DMS153 (cell line): ENCODE measurements around the gene PI4K2B.
"Not testable (repeated sequence)": the region's sequence is repeated elsewhere in the genome, so short reads cannot be mapped to it uniquely, and the experiment has no call there.

Experiments used
- DNase-seq: peaks from one replicate; lab custom pipeline; 2025; lab: John Stamatoyannopoulos, UW

Gene PI4K2B

DNA sequence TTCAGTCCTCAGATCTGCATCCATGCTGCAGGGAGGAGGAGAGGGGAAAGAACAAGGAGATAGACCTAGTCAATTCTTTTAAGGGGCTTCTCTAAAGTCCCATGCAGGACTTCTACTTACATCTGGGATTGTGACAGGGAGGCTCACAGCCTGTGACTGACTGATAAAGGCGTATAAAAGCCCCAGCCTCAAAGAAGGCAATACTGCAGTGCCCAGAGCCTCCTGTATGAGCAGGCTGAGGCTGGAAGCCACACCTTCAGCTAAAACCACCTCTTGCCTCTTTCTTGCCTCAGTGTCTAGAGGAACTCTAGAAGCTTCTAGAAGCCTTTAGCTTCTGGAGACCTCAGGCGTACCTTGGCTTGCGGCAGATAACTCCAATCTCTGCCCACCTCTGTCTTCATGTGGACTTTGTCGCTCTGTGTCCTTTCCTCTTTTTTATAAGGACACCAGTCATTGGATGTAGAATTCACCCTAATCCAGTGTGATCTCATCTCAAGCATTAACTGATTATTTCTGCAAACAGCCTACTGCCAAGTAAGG, 72.8 kb downstream of the PI4K2B start:
- DNase-seq: no peak

DNA sequence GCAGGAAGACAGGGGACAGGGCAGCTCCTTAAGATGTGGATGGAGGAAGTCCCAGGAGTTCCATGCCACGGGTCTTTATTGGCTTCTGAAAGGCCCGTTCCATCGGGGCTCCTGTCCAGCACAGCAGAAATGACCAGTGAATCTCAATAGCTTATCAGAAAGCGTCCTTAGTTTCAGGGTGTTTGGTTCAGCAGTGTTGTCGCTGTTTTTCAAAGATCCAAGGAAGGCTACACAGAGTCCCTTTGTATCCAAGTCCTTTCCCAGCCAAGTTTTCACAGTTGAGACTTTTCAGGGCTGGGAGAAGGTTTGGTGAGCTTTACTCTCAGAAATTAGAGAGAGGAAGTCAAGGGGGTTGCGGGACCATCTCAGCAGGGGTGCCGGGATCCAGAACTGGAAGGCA, 73.8 kb downstream of the PI4K2B start:
- DNase-seq: no peak

DNA sequence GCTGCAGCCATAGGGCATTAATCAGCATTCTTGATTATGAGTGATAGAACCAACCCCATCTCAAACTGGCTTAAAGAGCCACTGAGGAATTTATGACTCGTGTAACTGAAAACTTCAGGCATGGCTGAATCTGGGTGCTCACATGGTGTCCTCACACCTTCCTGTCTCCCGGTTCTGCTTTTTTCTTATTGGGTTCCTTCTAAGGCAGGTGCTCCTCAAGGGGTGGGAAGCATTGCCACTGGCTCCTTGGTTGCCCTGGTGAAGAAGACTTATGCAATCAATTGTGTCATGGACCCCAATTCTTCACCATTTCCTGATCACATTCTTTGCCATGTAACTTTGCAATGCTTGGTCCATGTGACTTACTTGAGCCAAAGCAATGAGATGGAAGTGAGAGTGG, 74.5 kb downstream of the PI4K2B start:
- DNase-seq: no peak

DNA sequence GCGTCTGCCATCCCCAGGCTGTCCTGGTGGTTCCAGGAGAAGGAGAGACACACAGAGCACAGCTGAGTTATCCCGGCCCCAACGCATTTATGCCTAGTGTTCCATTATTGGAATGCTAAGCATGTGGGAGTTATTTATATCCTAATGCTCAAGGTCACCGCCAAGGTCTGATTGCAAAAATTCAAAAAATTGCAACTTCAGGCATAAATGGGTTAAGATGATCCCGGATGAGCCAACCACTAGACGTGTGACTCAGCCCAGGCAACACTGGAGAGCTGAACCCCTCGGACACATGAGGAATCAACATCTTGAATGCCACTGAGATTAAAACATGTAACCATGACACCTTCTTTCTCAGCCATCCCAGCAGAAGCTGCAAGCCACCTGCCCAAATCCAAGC, 74.9 kb downstream of the PI4K2B start:
- no peak for DNase-seq

DNA sequence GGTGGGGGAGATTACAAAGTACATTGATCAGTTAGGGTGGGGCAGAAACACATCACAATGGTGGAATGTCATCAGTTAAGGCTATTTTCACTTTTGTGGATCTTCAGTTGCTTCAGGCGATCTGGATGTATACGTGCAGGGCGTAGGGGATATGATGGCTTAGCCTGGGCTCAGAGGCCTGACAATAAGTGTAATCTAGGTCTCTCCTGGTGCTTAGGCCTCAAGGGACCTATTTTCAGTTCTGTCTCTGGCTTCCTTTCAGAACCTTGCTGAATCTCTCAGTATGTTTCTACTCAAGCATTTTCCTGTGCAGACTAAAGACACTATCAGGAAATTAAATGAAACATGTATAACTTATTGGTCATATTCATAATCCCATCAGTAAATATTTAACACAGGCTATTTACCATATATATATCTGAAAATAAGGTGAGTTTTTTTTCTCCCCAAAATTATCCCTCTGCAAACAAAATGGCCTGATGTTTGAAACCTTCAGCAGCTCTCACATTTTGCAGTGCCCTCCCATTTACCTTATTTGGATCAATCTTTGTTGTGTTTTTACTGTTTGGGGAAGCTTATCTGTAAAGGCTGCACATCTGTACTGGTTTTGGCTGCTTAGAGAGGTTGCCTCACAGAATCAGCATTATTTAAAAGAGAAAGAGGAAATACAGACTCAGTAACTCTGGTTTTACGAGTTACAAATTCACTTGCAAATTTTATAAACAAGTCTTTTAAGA, 76.4 kb downstream of the PI4K2B start:
- DNase-seq: no peak

DNA sequence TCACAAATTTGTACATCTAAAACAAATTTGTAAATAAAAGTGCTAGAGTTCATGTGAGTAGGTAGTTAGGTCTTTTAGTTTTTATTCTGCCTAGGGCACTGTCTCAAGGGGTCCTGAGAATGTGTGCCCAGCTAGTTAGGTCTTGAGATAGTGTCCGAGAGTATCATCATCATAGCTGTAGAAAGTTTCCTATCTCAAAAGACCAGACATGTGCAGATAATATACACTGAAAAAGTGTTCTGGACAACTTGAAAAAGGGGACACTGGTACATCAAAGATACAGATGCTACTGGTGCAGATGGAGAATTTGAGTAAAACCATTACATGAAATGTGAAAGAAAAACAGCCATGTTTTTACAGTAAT, 77.0 kb downstream of the PI4K2B start:
- no peak for DNase-seq

DNA sequence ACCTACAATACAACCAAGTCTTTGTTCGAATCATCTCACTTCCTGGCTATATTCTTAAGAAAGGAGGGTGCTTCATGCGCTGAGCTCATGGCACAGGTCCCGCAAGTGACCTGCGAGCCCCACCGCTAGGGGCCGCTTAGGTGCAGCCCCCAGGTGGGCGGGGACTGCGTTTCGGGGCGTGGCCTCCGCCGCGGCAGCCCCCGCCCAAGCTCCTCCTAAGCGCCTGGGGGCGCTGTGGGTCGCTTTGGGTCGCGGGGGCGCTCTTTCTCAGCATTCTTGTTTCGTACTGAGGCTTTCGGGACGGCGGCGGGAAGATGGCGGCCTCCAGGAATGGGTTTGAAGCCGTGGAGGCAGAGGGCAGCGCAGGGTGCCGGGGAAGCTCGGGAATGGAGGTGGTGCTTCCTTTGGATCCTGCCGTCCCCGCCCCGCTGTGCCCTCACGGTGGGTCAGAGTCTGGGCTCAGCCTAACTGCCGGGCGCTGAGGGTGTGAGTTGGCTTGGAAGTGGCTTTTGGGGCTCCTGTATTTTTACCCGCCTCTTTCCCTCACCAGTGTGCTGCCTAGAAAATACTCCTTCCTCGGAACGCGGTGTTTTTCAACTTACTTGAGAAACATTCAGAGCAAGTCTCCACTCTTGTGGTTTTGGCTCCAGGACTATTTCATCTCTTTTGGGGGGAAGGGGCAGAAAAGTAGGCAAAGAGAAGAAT, 78.8 kb downstream of the PI4K2B start, which contains the start of gene ZCCHC4:
TSS of gene ZCCHC4 (plus strand) at position 279 of the 705 bp plus-strand sequence. CDS start at position 315, 36 bp downstream.
- DNase-seq: peak; percentile 38

DNA sequence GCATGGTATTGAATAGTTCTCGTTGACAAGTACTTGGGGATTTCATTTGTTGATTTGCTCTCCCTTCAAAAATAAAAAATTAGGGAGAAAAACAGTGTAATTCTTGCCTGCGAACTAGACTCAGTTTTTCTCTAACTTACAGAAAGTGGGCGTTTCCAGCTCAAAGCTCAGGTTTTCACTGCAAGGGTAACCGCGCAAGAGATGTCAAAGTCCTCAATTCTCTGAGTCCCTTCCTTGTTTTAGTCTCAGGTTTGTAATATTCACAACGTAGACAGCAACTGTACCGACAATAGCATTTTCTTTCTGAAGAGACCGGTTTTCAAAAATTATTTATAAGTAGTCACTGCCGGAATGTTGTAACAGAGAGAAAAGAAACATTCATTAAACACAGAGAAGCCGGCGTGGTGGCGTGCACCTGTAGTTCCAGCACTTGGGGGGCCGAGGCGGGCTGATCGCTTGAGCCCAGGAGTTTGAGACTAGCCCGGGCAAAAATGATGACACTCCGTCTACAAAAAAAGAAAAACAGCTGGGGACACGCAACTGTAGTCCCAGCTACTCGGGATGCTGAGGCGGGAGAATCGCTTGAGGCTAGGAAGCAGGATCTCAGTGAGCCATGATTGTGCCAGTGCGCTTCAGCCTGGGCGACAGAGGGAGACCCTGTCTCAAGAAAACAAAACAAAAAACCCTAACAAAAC, 79.5 kb downstream of the PI4K2B start:
- no peak for DNase-seq

DNA sequence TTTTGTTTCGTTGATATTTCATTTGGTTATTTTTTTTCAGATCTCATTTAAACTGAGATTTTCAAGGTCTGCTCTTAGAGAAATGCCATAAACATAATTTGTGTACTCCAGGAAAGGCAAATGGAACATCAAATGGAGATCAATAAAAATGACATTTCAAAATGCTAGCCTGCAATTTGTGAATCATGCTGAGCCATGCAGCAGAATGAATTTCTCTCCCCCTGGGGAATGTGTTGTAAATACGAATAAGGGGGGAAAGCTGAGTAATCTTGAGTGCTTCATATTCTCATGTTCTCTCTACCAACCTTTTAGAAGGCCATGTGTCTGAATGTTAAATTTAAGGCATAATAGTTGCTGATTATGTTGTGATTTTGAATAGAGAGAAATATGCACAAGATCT, 86.5 kb downstream of the PI4K2B start:
- DNase-seq: no peak

DNA sequence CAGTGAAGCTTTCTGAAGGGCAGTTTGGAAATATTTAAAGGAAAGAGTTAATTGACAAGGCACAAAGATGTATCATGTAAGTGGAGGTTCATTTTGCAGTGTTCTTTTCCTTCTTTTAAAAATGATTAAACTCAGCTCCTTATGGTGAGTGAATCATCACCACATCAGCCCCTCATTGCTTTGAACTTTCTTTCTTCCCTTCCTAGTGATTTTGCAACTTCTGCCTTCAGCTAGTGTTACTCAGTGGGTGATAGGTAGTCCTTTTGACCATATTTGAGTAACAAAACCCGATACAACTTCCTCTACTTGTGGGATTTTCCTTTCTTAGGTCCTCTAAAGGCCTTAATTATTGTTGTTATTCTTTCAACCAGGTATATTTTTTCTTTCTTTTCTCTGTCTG, 86.9 kb downstream of the PI4K2B start:
- no peak for DNase-seq

DNA sequence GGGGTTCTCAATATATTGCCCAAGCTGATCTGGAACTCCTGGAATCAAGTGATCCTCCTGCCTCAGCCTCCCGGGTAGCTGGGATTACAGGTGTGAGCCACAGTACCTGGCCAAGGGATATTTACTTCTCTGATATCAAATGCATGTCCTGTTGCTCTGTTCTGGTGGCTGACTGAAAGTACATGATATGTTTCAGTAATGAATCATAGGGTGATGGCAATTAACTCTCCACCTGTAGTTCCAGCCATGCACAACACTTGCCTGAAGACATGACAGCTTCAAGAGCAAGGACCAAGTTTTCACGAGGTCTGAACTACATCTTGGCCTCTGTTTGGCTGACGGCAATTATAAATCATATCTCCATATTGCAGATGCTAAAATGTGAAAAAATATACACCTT, 87.9 kb downstream of the PI4K2B start:
- no peak for DNase-seq

DNA sequence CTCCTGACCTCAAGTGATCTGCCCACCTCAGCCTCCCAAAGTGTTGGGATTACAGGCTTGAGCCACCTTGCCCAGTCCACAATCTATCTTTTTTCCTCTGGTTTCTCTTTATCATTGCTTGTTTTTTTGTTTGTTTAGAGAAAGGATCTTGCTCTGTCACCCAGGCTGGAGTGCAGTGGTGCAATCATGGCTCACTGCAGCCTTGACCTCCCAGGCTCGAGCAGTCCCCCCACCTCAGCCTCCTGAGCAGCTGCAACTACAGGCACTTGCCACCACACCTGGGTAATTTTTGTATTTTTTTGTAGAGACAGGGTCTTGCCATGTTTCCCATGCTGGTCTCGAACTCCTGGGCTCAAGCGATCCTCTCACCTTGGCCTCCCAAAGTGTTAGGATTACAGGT, 94.6 kb downstream of the PI4K2B start:
- DNase-seq: not testable (repeated sequence)
